ENCODE results near the gene PPM1H. TPM values are rescaled to one million over a fixed set of nuclear protein-coding genes. Genes with fewer than 3 reads are reported as not detected.

Gene PPM1H
- total and polyA plus RNA-seq, 11 donors, result 1.3 to 9.6 (median 4.9) TPM

DNA sequence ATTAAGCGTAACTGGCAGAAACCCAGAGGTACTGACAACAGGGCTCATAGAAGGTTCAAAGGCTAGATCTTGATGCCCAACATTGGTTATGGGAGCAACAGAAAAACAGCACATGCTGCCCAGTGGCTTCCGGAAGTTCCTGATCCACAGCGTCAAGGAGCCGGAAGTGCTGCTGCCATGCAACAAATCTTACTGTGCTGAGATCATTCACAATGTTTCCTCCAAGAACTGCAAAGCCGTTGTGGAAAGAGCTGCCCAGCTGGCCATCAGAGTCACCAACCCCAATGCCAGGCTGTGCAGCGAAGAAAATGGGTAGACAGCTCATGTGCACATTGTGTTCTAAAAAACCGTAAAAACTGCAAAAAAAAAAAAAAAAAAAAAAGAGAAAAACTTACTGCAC lies 276.0 kb downstream of the PPM1H start:
- ATAC-seq, result no peak
- DNase-seq, result no peak
- Histone ChIP-seq H3K9me3 (peaks cover 0 to 3% (median 0%) of the 10 kb centered on the region in 12 donors), H3K36me3 (peaks cover 0 to 3% (median 0%) of the 10 kb centered on the region in 9 donors), H3K27ac (no peak overlapping the region), H3K4me1 (peaks cover 0 to 2% (median 0%) of the 10 kb centered on the region in 12 donors), H3K4me3 (no peak overlapping the region), H3K27me3 (no peaks in the 10 kb centered on the region)
- intact Hi-C loops (cut with DNase I), result no loop called here
- 81 to 89% (median 85%) methylated on average over 7 of the region's 7 CpGs for WGBS, 4 donors
- TF ChIP-seq, protein P1, sequence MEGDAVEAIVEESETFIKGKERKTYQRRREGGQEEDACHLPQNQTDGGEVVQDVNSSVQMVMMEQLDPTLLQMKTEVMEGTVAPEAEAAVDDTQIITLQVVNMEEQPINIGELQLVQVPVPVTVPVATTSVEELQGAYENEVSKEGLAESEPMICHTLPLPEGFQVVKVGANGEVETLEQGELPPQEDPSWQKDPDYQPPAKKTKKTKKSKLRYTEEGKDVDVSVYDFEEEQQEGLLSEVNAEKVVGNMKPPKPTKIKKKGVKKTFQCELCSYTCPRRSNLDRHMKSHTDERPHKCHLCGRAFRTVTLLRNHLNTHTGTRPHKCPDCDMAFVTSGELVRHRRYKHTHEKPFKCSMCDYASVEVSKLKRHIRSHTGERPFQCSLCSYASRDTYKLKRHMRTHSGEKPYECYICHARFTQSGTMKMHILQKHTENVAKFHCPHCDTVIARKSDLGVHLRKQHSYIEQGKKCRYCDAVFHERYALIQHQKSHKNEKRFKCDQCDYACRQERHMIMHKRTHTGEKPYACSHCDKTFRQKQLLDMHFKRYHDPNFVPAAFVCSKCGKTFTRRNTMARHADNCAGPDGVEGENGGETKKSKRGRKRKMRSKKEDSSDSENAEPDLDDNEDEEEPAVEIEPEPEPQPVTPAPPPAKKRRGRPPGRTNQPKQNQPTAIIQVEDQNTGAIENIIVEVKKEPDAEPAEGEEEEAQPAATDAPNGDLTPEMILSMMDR (IDR thresholded peaks at IDR 0.05), result no peak
- no peak for TF ChIP-seq POLR2A (IDR thresholded peaks at IDR 0.05)

DNA sequence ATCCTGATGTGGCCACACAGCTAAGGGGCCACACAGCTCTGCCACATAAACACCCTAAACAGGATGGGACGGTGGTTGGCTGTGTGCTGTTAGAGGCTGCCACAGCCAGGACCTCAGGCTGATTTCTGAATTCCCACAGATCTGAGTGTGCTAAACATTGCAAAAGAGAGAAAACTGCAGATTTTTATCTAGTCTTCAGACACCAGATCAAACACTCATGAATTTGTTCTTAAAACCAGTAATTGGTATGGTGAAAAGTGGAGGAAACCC lies 277.7 kb downstream of the PPM1H start:
- Histone ChIP-seq H3K27me3 (no peaks in the 10 kb centered on the region), H3K4me3 (no peak overlapping the region), H3K27ac (no peak overlapping the region), H3K36me3 (no peaks in the 10 kb centered on the region), H3K4me1 (peaks cover 0 to 6% (median 0%) of the 10 kb centered on the region in 12 donors), H3K9me3 (peaks cover 0 to 3% (median 0%) of the 10 kb centered on the region in 12 donors)
- TF ChIP-seq POLR2A (IDR thresholded peaks at IDR 0.05), result no peak
- TF ChIP-seq, protein P1 (IDR thresholded peaks at IDR 0.05), result no peak
- 90 to 100% (median 90%) methylated on average over 1 of the region's 1 CpG for WGBS, 4 donors
- no peak for ATAC-seq
- intact Hi-C loops (cut with DNase I), result no loop called here
- DNase-seq, result no peak

DNA sequence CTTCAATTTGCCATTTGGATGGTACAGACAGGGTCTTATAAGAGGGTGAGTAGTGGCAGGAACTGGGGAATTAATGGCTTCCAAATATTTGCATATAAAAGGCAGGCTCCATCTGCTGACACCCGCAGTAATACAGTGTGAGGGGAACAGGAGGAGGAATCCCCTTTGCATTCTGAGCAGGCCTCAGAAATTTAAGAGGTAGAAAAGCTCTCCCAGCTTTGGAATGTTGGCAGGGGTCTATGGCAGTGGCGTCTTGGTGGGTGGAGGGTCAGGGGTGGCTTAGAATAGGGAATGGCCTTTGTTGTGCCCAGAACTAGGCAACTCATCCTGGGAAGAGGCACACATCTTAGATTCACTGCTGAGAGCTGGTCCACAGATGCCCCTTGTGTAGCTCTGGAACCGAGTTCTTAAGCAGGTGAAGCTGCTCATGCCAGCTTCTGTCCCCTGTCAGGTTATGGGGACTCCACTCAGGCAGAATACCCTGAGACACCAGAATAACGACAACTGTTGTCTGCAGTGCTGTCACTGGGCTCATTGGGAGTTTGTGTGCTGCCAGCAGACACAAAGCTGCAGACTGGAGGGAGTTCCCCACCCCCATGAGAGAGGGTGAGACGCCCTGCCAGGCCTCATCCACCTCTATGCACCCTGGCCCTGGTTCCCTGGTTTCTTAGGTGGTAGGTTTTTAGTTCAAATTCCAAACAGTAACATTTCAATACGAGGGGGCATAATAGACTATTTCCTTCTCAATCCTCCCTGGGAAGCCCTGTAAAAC lies 278.2 kb downstream of the PPM1H start:
- 90 to 97% (median 95%) methylated on average over 6 of the region's 6 CpGs for WGBS, 4 donors
- no peak overlapping the region for H3K27ac ChIP-seq
- H3K4me3 ChIP-seq, result no peak overlapping the region
- DNase-seq (no peak), ATAC-seq (peak in 1 of 4 donors; percentile 22)
- no peaks in the 10 kb centered on the region for H3K36me3 ChIP-seq
- peaks cover 0 to 3% (median 0%) of the 10 kb centered on the region in 12 donors for H3K9me3 ChIP-seq
- H3K27me3 ChIP-seq, result no peaks in the 10 kb centered on the region
- intact Hi-C loops (cut with DNase I), result no loop called here
- H3K4me1 ChIP-seq, result peaks cover 0 to 6% (median 0%) of the 10 kb centered on the region in 12 donors
- no peak for TF ChIP-seq POLR2A (IDR thresholded peaks at IDR 0.05)
- TF ChIP-seq, protein P1 (IDR thresholded peaks at IDR 0.05), result no peak

DNA sequence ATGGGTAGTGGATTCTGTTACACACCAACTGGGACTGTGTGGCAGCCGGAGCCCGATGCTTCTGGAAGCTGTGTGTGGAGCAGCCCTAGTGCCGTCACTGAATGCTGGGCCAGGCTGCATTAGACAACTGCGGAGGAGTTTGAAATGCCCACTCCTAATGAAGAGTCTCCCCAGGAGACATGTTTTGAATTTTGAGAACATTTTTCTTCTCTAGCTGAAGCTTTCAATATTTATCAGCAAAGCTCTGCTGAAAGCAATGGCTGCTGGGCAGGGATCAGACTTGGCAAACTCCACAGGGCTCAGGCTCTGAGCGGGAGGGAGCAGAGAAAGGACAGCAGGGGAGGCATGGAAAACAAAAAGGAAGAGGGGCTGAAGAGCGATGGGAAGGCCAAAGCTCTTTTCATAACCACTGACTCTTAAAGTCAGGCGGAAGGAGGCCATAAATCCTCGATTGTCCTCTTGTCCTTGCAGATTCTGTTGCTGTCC lies 279.2 kb downstream of the PPM1H start:
- TF ChIP-seq, protein P1 (IDR thresholded peaks at IDR 0.05), result no peak
- no peak for TF ChIP-seq POLR2A (IDR thresholded peaks at IDR 0.05)
- no peak overlapping the region for H3K4me3 ChIP-seq
- no peak for ATAC-seq
- WGBS, 4 donors, result 74 to 90% (median 84%) methylated on average over 8 of the region's 8 CpGs
- no peaks in the 10 kb centered on the region for H3K27me3 ChIP-seq
- intact Hi-C loops (cut with DNase I), result no loop called here
- DNase-seq, result no peak
- peaks cover 0 to 3% (median 0%) of the 10 kb centered on the region in 12 donors for H3K9me3 ChIP-seq
- H3K27ac ChIP-seq, result no peak overlapping the region
- peaks cover 0 to 7% (median 0%) of the 10 kb centered on the region in 12 donors for H3K4me1 ChIP-seq
- no peaks in the 10 kb centered on the region for H3K36me3 ChIP-seq

Data from heart left ventricle (tissue), 16 donors.